Omental fat pad (tissue), 4 donors: ENCODE results near the gene FRMD7. TPM values are rescaled to one million over a fixed set of nuclear protein-coding genes. Genes with fewer than 3 reads are reported as not detected.
"Not testable (repeated sequence)": the region's sequence is repeated elsewhere in the genome, so short reads cannot be mapped to it uniquely, and the experiment has no call there.

Source experiments
- ATAC-seq: fragments of 150-250 bp; one replicate; pipeline ENCODE4 v1.9.1; 2016; ENCODE audit warnings: mild to moderate bottlenecking, moderate library complexity; ENCODE audit not compliant: low FRiP score
- DNase-seq: peaks from one replicate; pipeline ENCODE4 v3.0.0-alpha.2; 2019; ENCODE audit warnings: low spot score
- total RNA-seq, 4 donors: library from RNA; depleted of rRNA; stranded (reverse); fragments of >200 nt; gene quantifications; one replicate each; pipeline ENCODE4 v1.1.0, GENCODE V29; 2016
- TF ChIP-seq, protein P1 (sequence below), 3 donors: fragments of 450-650 bp; IDR thresholded peaks; one replicate each; pipeline ENCODE4 v1.5.1; 2016 to 2017; ENCODE audit warnings: antibody characterized with exemption in 3 of 3, mild to moderate bottlenecking in 3 of 3, moderate library complexity in 2 of 3

The FRMD7 gene
- total RNA-seq, 4 donors from 2014 or later = not detected

DNA sequence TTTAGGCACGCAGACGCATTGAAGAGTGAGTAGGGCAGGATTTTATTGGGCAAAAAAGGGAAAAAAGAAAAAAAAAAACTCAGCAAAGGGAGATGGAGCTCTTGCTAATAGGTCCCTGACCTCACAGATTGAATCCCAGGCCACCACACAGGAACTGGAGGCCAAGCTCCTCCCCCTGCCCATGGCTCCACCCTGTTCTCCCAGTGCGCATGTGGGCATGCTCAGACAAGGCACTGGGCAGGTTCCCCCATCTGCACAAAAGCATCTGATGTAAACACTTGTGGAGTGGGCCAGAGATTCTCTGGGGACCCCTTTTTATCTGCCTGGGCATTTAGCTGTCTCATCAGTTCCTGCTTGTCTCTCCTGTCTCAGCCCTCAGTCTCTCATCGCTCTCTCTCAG is 9.5 kb downstream of the FRMD7 start:
- DNase-seq (no peak), ATAC-seq (no peak)
- TF ChIP-seq, protein P1, sequence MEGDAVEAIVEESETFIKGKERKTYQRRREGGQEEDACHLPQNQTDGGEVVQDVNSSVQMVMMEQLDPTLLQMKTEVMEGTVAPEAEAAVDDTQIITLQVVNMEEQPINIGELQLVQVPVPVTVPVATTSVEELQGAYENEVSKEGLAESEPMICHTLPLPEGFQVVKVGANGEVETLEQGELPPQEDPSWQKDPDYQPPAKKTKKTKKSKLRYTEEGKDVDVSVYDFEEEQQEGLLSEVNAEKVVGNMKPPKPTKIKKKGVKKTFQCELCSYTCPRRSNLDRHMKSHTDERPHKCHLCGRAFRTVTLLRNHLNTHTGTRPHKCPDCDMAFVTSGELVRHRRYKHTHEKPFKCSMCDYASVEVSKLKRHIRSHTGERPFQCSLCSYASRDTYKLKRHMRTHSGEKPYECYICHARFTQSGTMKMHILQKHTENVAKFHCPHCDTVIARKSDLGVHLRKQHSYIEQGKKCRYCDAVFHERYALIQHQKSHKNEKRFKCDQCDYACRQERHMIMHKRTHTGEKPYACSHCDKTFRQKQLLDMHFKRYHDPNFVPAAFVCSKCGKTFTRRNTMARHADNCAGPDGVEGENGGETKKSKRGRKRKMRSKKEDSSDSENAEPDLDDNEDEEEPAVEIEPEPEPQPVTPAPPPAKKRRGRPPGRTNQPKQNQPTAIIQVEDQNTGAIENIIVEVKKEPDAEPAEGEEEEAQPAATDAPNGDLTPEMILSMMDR (IDR thresholded peaks at IDR 0.05) = no peak

DNA sequence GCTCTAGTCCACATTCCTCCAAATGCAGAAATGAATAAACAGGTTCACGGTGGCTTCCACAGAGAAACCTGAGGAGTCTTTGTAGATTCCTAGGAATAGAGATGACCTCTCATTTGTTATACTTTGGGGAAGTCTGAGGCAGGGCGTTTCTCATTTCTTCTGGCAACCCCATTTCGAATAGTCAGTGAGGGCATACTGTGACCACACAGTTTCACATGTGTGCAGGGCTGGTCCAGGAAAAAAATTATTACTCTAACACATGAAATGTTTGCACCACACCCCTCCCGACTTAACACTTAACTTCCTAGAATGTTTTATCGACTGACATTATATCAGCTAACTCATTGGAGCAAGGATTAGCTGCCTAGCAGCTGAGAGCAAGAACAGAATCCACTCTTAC is 12.0 kb downstream of the FRMD7 start:
- no peak for ATAC-seq
- no peak for DNase-seq
- TF ChIP-seq, protein P1 (IDR thresholded peaks at IDR 0.05) = no peak

DNA sequence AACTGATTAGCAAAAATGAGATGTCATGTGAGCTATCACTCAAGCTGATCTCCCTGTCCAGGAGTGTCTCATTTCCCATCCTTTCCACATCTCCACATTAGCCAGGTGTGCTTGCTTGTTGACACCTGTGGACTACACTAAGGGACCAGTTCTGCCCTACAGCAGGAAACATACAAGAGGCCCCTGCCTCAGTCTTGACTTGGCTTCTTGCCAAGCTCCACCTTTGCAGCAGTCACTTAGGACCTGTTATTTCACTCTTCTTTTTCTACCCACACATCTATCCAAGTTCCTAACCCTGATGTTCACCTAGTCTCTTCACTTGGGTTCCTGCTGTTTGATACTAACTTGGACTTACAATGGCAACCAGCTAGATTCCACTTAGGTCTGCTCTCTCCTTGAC is 13.2 kb downstream of the FRMD7 start:
- ATAC-seq (no peak), DNase-seq (no peak)
- TF ChIP-seq, protein P1 (IDR thresholded peaks at IDR 0.05) = no peak

DNA sequence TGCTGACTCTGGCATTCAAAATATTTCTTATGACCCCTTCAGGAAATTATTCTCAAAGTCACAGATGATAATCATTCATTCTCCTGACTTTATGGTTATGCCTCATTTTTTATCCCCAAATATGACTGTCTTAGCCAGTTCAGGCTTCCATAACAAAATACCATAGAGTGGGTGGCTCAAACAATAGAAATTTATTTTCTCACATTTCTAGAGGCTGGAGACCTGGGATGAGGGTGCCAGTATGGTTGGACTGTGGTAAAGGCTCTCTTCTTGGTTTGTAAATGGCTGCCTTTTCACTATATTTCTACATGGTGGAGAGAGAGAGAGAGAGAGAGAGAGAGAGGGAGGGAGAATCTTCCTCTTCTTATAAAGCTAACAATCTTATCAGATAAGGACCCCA is 20.5 kb downstream of the FRMD7 start:
- DNase-seq = no peak
- TF ChIP-seq, protein P1 (IDR thresholded peaks at IDR 0.05) = no peak
- ATAC-seq = no peak

DNA sequence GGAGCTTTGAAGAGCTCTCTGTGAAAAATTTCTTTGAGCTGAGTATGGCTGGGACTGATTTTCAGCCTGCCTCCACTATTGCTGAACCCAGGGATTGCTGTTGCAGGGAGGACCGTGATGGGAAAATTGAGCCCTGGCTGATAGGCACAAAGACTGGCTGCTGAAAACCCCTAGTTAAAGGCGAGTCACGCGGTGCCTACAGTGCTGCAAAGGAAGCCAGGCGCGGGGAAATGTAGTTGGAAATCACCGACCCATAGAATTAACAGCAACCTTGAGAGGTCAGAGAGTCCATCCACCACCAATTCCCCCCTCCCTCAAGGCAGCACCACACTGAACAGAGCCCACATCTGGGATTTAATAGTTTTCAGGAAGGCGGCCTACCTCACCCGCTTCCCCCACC is 26.0 kb downstream of the FRMD7 start:
- ATAC-seq (no peak), DNase-seq (no peak)
- TF ChIP-seq, protein P1 (IDR thresholded peaks at IDR 0.05) = no peak

DNA sequence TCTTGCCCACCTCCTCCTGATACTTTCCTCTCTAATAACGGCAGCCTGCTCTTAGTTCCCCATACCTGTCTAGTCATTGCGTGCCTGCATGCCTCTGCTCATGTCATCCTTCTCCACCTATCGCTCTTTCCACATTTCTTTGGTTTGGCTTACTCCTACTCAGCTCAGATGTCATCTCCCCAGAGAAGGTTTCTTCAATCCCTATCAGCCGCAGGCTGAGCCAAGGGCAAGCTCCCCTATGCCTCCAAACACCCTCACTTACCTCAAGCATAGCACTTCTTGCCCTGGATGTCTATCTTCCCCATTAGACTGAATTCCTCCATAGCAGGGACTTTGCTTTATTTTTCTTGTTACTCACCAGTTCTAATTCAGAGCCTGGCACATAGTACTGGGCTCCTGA is 26.6 kb downstream of the FRMD7 start:
- DNase-seq (no peak), ATAC-seq (no peak)
- TF ChIP-seq, protein P1 (IDR thresholded peaks at IDR 0.05) = no peak

DNA sequence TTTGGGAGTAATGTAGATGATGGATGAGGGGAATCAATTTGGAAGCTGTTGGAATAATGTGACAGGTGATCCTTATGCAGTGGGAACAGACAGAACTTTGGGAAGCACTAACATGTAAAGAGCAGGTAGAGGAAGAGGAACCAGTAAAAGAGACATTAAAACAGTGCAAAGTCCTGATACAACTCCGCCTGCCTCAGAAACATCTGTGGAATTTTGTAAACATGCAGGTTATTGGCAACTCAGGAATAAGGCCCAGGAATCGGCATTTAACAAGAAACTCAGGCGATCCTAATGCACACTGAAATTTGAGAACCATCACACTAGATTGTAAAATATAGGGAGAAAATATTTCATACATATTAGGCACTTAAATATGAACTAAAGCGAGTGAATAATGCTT is 29.1 kb downstream of the FRMD7 start:
- ATAC-seq = not testable (repeated sequence)

DNA sequence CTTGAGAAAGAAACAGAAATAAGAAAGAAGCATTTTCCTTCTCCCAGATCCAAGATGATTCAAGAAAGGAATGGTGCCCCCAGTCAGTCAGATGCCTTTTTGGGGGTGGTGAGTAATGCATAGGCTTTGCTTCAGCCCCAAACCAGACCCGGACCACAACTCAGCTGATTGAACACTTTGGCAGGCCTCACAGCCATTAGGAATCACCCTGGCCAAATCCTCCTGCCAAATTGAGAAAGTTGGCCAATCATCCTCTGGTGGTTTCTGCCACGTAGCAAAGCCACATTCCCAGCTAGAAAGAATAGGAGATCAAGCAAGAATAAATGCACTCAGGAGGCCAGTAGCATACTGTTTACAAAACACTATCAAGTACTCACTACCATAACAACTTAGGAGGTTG is 33.7 kb downstream of the FRMD7 start:
- DNase-seq = no peak
- TF ChIP-seq, protein P1 (IDR thresholded peaks at IDR 0.05) = no peak
- ATAC-seq = no peak

More for the DNA sequence above, 29.1 kb downstream of the FRMD7 start:
- DNase-seq = not testable (repeated sequence)
